ENCODE measurements around the gene PLEKHA1. TPM values are rescaled to one million over a fixed set of nuclear protein-coding genes. Genes with fewer than 3 reads are reported as not detected.
A peak's percentile ranks its signal among the peaks of the same experiment; 100 is the strongest.

PLEKHA1 gene
- total and polyA plus RNA-seq, 2 of the 13 experiments (the other 11 are each of a cell fraction or from before 2014, with no cell fraction given) = 32.2 to 53.3 TPM

DNA sequence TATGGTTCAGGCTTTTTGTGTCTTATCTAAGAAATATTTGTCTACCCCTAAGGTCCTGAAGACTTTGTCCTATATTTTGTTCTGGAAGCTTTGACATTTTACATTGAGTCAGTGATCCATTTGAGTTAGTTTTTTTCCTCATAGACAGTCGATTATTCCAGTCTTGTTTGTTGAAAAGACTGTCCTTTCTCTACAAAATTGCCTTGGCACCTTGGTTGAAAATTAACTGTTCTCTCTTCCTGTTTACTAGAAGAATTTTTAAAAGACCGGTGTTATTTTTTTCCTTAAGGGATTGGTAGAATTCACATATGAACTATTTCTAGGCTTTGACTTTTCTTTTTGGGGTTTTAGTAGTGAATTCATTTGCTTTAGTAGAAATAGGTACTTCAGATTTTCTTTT lies 12.0 kb downstream of the PLEKHA1 start (continued):
- TF ChIP-seq, protein P1, sequence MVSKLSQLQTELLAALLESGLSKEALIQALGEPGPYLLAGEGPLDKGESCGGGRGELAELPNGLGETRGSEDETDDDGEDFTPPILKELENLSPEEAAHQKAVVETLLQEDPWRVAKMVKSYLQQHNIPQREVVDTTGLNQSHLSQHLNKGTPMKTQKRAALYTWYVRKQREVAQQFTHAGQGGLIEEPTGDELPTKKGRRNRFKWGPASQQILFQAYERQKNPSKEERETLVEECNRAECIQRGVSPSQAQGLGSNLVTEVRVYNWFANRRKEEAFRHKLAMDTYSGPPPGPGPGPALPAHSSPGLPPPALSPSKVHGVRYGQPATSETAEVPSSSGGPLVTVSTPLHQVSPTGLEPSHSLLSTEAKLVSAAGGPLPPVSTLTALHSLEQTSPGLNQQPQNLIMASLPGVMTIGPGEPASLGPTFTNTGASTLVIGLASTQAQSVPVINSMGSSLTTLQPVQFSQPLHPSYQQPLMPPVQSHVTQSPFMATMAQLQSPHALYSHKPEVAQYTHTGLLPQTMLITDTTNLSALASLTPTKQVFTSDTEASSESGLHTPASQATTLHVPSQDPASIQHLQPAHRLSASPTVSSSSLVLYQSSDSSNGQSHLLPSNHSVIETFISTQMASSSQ (IDR thresholded peaks at IDR 0.05; ENCODE audit: low read depth) = 0 out of 2 replicates have a peak, but pooled peaks have one; percentile 23
- TF ChIP-seq, protein P1 (CRISPR knock-in tag; IDR thresholded peaks at IDR 0.05; ENCODE audit: borderline replicate concordance) = no peak
- TF ChIP-seq SP140L (CRISPR knock-in tag; IDR thresholded peaks at IDR 0.05; ENCODE audit: borderline replicate concordance) = no peak
- no peak for TF ChIP-seq NFE2L2 (IDR thresholded peaks at IDR 0.05; ENCODE audit: low read length)
- no peak for TF ChIP-seq ZNF549 (CRISPR knock-in tag; IDR thresholded peaks at IDR 0.05)
- TF ChIP-seq, protein P2, sequence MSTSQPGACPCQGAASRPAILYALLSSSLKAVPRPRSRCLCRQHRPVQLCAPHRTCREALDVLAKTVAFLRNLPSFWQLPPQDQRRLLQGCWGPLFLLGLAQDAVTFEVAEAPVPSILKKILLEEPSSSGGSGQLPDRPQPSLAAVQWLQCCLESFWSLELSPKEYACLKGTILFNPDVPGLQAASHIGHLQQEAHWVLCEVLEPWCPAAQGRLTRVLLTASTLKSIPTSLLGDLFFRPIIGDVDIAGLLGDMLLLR (CRISPR knock-in tag; IDR thresholded peaks at IDR 0.05) = no peak
- peak; percentile 44 for TF ChIP-seq ARID5B (CRISPR knock-in tag; IDR thresholded peaks at IDR 0.05)
- TF ChIP-seq ZNF354B (CRISPR knock-in tag; IDR thresholded peaks at IDR 0.05) = no peak
- no peak for TF ChIP-seq TRIM22 (IDR thresholded peaks at IDR 0.05)
- TF ChIP-seq, protein P3, sequence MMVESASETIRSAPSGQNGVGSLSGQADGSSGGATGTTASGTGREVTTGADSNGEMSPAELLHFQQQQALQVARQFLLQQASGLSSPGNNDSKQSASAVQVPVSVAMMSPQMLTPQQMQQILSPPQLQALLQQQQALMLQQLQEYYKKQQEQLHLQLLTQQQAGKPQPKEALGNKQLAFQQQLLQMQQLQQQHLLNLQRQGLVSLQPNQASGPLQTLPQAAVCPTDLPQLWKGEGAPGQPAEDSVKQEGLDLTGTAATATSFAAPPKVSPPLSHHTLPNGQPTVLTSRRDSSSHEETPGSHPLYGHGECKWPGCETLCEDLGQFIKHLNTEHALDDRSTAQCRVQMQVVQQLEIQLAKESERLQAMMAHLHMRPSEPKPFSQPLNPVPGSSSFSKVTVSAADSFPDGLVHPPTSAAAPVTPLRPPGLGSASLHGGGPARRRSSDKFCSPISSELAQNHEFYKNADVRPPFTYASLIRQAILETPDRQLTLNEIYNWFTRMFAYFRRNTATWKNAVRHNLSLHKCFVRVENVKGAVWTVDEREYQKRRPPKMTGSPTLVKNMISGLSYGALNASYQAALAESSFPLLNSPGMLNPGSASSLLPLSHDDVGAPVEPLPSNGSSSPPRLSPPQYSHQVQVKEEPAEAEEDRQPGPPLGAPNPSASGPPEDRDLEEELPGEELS (CRISPR knock-in tag; IDR thresholded peaks at IDR 0.05) = peak; percentile 22; the same call in 1 of the 2 replicates
- no peak for TF ChIP-seq HIC2 (CRISPR knock-in tag; IDR thresholded peaks at IDR 0.05; ENCODE audit: low read depth)
- TF ChIP-seq ZNF124 (CRISPR knock-in tag; IDR thresholded peaks at IDR 0.05) = no peak
